Mucosa of rectum (tissue), 2 donors: ENCODE results near the gene GLP1R.

Source experiments
- H3K27ac ChIP-seq, 2 donors: one replicate each; pipeline ENCODE4 v1.7.0; 2013; ENCODE audit warnings: inconsistent platforms in 2 of 2, low read depth in 2 of 2, low read length in 2 of 2
- H3K27me3 ChIP-seq, 2 donors: one replicate each; pipeline ENCODE4 v1.7.0; 2013; ENCODE audit warnings: low read length in 2 of 2; ENCODE audit not compliant: control insufficient read depth in 2 of 2, insufficient read depth in 2 of 2
- H3K36me3 ChIP-seq, 2 donors: one replicate each; pipeline ENCODE4 v1.7.0; 2013; ENCODE audit warnings: low read length in 2 of 2; ENCODE audit not compliant: control insufficient read depth in 2 of 2, insufficient read depth in 2 of 2
- H3K4me1 ChIP-seq, 2 donors: one replicate each; pipeline ENCODE4 v1.7.0; 2013; ENCODE audit warnings: low read length in 2 of 2, mild to moderate bottlenecking in 1 of 2; ENCODE audit not compliant: control insufficient read depth in 2 of 2, insufficient read depth in 2 of 2
- H3K4me3 ChIP-seq, 2 donors: one replicate each; pipeline ENCODE4 v1.7.0; 2013; ENCODE audit warnings: low read length in 2 of 2
- H3K9ac ChIP-seq, 2 donors: one replicate each; pipeline ENCODE4 v1.7.0; 2013; ENCODE audit warnings: low read length in 2 of 2, low read depth in 1 of 2, mild to moderate bottlenecking in 1 of 2
- H3K9me3 ChIP-seq, 2 donors: one replicate each; pipeline ENCODE4 v1.7.0; 2013; ENCODE audit warnings: low read length in 2 of 2; ENCODE audit not compliant: control insufficient read depth in 2 of 2
- donor health status: healthy.
- donor health status: Normal muscosa, but diverticular disease.

GLP1R gene

GRCh38 chr6:39075807-39076622, 27.4 kb downstream of the GLP1R start:
- H3K4me3 ChIP-seq, result no peak overlapping the region
- H3K27ac ChIP-seq, result no peak overlapping the region
- peaks cover 0 to 4% of the 10 kb centered on the region in 2 donors for H3K27me3 ChIP-seq
- H3K9me3 ChIP-seq, result no peaks in the 10 kb centered on the region
- H3K9ac ChIP-seq, result no peak overlapping the region
- no peaks in the 10 kb centered on the region for H3K4me1 ChIP-seq
- H3K36me3 ChIP-seq, result no peaks in the 10 kb centered on the region

GRCh38 chr6:39076623-39077535, 28.3 kb downstream of the GLP1R start:
- Histone ChIP-seq H3K27me3 (peaks cover 0 to 4% of the 10 kb centered on the region in 2 donors), H3K27ac (no peak overlapping the region), H3K9ac (no peak overlapping the region), H3K36me3 (no peaks in the 10 kb centered on the region), H3K9me3 (no peaks in the 10 kb centered on the region), H3K4me1 (no peaks in the 10 kb centered on the region), H3K4me3 (no peak overlapping the region)

- Histone ChIP-seq H3K4me1 (no peaks in the 10 kb centered on the region), H3K4me3 (no peak overlapping the region), H3K36me3 (no peaks in the 10 kb centered on the region), H3K27ac (no peak overlapping the region), H3K9me3 (no peaks in the 10 kb centered on the region), H3K27me3 (no peaks in the 10 kb centered on the region), H3K9ac (no peak overlapping the region)
Observed at GRCh38 chr6:39077882-39078594, 29.5 kb downstream of the GLP1R start.

GRCh38 chr6:39078695-39079094, 30.1 kb downstream of the GLP1R start:
- H3K27ac ChIP-seq, result no peak overlapping the region
- H3K9ac ChIP-seq, result no peak overlapping the region

GRCh38 chr6:39079197-39080125, 30.9 kb downstream of the GLP1R start:
- Histone ChIP-seq H3K4me1 (no peaks in the 10 kb centered on the region), H3K27me3 (no peaks in the 10 kb centered on the region), H3K27ac (no peak overlapping the region), H3K4me3 (no peak overlapping the region), H3K9ac (no peak overlapping the region), H3K36me3 (no peaks in the 10 kb centered on the region), H3K9me3 (no peaks in the 10 kb centered on the region)

More at GRCh38 chr6:39078695-39079094, 30.1 kb downstream of the GLP1R start:
- no peaks in the 10 kb centered on the region for H3K9me3 ChIP-seq
- no peaks in the 10 kb centered on the region for H3K36me3 ChIP-seq
- H3K4me3 ChIP-seq, result no peak overlapping the region
- H3K27me3 ChIP-seq, result no peaks in the 10 kb centered on the region
- H3K4me1 ChIP-seq, result no peaks in the 10 kb centered on the region

GRCh38 chr6:39080246-39080875, 31.8 kb downstream of the GLP1R start:
- Histone ChIP-seq H3K4me3 (no peak overlapping the region), H3K36me3 (no peaks in the 10 kb centered on the region), H3K9me3 (no peaks in the 10 kb centered on the region), H3K9ac (no peak overlapping the region), H3K27me3 (no peaks in the 10 kb centered on the region), H3K27ac (no peak overlapping the region), H3K4me1 (no peaks in the 10 kb centered on the region)

GRCh38 chr6:39082310-39082709, 33.7 kb downstream of the GLP1R start:
- Histone ChIP-seq H3K4me3 (no peak overlapping the region), H3K27ac (no peak overlapping the region), H3K4me1 (no peaks in the 10 kb centered on the region), H3K27me3 (no peaks in the 10 kb centered on the region), H3K36me3 (no peaks in the 10 kb centered on the region), H3K9ac (no peak overlapping the region), H3K9me3 (no peaks in the 10 kb centered on the region)

GRCh38 chr6:39083231-39083634, 34.7 kb downstream of the GLP1R start:
- Histone ChIP-seq H3K27ac (no peak overlapping the region), H3K27me3 (peaks cover 0 to 1% of the 10 kb centered on the region in 2 donors), H3K4me1 (no peaks in the 10 kb centered on the region), H3K36me3 (no peaks in the 10 kb centered on the region), H3K9me3 (no peaks in the 10 kb centered on the region), H3K4me3 (no peak overlapping the region), H3K9ac (no peak overlapping the region)

- Histone ChIP-seq H3K27me3 (peaks cover 0 to 6% of the 10 kb centered on the region in 2 donors), H3K4me1 (no peaks in the 10 kb centered on the region), H3K9me3 (no peaks in the 10 kb centered on the region), H3K9ac (no peak overlapping the region), H3K36me3 (no peaks in the 10 kb centered on the region), H3K27ac (no peak overlapping the region), H3K4me3 (no peak overlapping the region)
Observed at GRCh38 chr6:39084506-39084905, 35.9 kb downstream of the GLP1R start.
